COLO668 (cell line): ENCODE data around the gene SCAANT1.

Experiments
- DNase-seq: peaks from one replicate; lab custom pipeline; 2025; ENCODE audit not compliant: unreplicated experiment; lab: John Stamatoyannopoulos, UW

SCAANT1 gene

GRCh38 chr3:63864008-63864964, 47.9 kb downstream of the SCAANT1 start:
- peak; percentile 71 for DNase-seq

- peak; percentile 71 for DNase-seq
Measured at GRCh38 chr3:63863150-63864007, 48.8 kb downstream of the SCAANT1 start, which contains the start of the genes ATXN7 and THOC7. Gene ATXN7, plus strand, starts transcription at chr3:63863867. Its CDS starts 48,732 bp downstream, at chr3:63912599. Gene THOC7, minus strand, starts transcription at chr3:63863805. Its CDS starts 15 bp downstream, at chr3:63863790.

- no peak for DNase-seq
Measured at GRCh38 chr3:63862804-63863149, 49.4 kb downstream of the SCAANT1 start.
